Bronchial epithelial cell (primary cell): ENCODE data around the gene NTN3. TPM values are rescaled to one million over a fixed set of nuclear protein-coding genes. Genes with fewer than 3 reads are reported as not detected.

ENCODE experiments used
- DNase-seq: peaks from one replicate; pipeline ENCODE4 v3.0.0-alpha.2; 2010; ENCODE audit warnings: low read depth
- FAIRE-seq: peaks from 2 replicates; lab custom pipeline; 2011; peaks lifted over from hg19 to GRCh38; lab: Jason Lieb, UNC
- H3K27me3 ChIP-seq: 2 replicates; pipeline ENCODE4 v1.5.1; 2011; ENCODE audit warnings: low read length; ENCODE audit not compliant: control insufficient read depth, insufficient read depth
- H3K36me3 ChIP-seq: 2 replicates; pipeline ENCODE4 v1.5.1; 2011; ENCODE audit warnings: low read length; ENCODE audit not compliant: control insufficient read depth, insufficient read depth
- H3K4me3 ChIP-seq: 2 replicates; pipeline ENCODE4 v1.5.1; 2011; ENCODE audit warnings: mild to moderate bottlenecking, low read depth, low read length, control low read depth
- total RNA-seq: library from RNA; depleted of rRNA; stranded (reverse); fragments of >200 nt; gene quantifications from 2 replicates; pipeline ENCODE4 v1.2.1, GENCODE V29; 2014
- TF ChIP-seq, protein P1 (sequence below): IDR thresholded peaks from 2 replicates; pipeline ENCODE4 v1.5.1; 2011; ENCODE audit warnings: mild to moderate bottlenecking, moderate library complexity, low read length, control low read depth, inconsistent platforms; ENCODE audit not compliant: insufficient read depth, severe bottlenecking

The NTN3 gene
- under 0.01 TPM in 1 of 2 replicates, not detected in the other for total RNA-seq

DNA sequence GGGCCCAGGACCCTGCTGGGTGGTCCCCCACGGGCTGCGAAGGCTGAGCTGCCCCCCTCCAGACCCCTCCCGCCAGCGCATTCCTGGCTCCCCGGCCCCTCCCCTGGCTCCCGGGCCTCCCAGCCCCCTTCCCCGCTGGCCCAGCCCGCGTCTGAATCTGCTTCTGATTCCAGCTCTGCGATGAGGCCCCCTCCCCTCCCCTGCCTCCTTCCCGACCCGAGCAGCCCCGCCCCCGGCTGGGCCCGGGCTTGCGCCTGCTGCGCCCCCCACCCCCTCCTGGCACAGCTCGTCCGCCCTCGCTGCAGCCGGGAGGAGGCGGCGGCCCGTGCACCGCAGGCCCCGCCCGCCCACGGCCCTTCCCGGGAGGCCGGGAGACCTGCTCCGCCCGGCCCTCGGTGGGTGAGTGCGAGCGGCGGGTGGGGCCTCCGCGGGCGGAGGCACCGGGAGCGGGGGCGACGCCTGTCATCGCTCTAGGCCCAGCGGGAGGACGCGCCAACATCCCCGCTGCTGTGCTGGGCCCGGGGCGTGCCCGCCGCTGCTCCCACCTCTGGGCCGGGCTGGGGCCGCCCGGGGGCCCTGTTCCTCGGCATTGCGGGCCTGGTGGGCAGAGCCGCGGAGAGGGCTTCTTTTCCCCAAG, at the start of gene NTN3:
Gene NTN3 (plus strand): TSS at position 282 of the 637 bp plus-strand sequence. CDS start 405 bp downstream, outside the sequence.
- DNase-seq (no peak), FAIRE-seq (no peak)
- Histone ChIP-seq H3K4me3 (peak within 1 kb of the TSS; percentile 10), H3K36me3 (no peaks in the 10 kb centered on the region), H3K27me3 (no peaks in the 10 kb centered on the region)
- TF ChIP-seq, protein P1, sequence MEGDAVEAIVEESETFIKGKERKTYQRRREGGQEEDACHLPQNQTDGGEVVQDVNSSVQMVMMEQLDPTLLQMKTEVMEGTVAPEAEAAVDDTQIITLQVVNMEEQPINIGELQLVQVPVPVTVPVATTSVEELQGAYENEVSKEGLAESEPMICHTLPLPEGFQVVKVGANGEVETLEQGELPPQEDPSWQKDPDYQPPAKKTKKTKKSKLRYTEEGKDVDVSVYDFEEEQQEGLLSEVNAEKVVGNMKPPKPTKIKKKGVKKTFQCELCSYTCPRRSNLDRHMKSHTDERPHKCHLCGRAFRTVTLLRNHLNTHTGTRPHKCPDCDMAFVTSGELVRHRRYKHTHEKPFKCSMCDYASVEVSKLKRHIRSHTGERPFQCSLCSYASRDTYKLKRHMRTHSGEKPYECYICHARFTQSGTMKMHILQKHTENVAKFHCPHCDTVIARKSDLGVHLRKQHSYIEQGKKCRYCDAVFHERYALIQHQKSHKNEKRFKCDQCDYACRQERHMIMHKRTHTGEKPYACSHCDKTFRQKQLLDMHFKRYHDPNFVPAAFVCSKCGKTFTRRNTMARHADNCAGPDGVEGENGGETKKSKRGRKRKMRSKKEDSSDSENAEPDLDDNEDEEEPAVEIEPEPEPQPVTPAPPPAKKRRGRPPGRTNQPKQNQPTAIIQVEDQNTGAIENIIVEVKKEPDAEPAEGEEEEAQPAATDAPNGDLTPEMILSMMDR, result no peak

DNA sequence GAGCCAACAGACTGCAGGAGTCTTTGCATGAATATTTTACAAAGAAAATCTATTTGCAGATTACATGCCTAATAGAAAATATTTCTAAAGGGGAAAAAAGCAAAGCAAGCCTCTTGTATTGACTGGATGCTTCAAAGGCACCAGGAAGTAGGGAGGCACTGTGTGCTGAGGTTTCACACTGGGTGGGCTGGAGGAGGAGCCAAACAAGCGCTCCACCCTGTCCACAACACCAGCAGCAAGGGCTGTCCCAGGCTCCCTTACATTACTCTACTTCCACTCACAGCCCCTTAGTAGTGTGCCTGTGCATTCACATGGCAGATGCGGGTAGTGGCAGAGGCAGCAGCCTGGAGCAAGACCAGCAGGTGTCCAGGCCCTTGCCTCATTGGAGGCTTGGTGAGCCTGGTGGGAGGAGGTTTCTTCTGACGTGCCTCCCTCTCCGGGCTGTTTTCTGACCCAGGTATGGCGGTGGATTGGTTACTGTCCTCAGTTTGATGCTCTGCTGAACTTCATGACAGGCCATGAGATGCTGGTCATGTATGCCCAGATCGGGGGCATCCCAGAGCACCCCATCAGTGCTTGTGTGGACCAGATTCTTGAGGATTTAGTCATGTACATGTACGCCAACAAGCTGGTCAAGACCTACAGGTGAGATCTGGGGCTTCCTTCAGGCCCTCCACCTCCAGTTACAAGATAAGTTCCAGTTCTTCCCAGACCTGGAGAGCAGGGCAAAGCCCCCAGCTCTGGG, 48.8 kb upstream of the NTN3 start:
- TF ChIP-seq, protein P1, result no peak
- FAIRE-seq (no peak), DNase-seq (no peak)
- Histone ChIP-seq H3K36me3 (no peaks in the 10 kb centered on the region), H3K27me3 (no peaks in the 10 kb centered on the region), H3K4me3 (no peak overlapping the region)

DNA sequence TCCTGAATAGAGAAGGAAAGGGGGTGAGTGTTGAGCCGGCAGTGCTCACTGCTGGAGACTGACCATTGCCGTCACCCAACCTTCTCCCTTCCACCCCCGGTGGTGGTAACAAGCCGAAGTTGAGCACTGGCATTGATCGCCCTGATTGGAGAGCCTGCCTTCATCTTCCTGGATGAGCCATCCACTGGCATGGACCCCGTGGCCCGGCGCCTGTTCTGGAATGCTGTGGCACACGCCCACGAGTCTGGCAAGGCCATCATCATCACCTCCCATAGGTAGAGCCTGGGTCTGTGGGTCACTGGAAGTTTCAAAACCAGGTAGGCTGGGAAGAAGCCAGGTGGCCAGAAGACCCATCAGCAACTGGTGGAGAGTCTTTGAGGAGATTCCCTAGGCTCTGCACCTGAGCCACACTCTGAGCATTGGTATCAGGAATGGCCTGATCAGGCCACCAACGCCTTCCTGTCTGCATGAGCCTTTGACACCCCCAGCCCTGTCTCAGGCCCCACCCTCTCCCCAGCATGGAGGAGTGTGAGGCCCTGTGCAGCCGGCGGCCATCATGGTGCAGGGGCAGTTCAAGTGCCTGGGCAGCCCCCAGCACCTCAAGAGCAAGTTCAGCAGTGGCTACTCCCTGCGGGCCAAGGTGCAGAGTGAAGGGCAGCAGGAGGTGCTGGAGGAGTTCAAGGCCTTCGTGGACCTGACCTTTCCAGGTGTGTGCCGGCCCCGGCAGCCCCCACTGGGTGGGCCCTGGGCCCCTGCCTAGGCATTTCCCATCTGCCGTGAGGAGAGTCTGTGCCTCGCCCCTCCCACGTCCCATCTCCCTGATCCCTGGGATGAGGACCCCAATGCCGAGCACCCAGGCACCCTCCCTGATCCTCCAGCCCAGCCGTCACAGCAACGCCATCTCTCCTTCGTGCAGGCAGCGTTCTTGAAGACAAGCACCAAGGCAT, 46.8 kb upstream of the NTN3 start:
- no peak for DNase-seq
- FAIRE-seq, result no peak

DNA sequence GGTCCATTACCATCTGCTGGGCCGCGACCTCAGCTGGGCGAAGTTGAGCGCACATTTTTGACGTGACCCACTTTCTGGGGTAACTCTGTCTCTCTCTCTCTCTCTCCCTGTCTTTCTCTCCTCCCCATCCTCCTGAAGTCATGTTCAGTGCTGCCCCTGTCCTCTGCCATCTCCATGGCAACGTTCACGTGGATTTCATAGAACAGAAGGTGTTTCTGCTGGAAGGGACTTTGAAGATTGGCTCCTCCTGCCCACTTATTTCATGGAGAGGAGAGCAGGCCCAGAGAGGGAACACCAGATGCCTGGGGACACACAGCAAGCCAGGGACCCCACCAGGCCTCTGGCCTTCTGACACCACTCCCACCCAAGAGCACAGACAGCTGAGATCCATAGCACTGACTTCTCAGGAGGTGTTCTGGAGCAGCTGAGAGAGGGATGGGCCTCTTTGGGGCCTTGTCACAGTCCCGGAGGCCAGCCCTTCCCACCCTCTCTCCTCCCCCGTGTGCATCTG, 46.0 kb upstream of the NTN3 start:
- Histone ChIP-seq H3K4me3 (no peak overlapping the region), H3K27me3 (no peaks in the 10 kb centered on the region), H3K36me3 (no peaks in the 10 kb centered on the region)
- DNase-seq (no peak), FAIRE-seq (peak; percentile 18)
- TF ChIP-seq, protein P1, result no peak

More for the DNA sequence above, 46.8 kb upstream of the NTN3 start:
- Histone ChIP-seq H3K36me3 (no peaks in the 10 kb centered on the region), H3K4me3 (no peak overlapping the region), H3K27me3 (no peaks in the 10 kb centered on the region)
- TF ChIP-seq, protein P1, result no peak

DNA sequence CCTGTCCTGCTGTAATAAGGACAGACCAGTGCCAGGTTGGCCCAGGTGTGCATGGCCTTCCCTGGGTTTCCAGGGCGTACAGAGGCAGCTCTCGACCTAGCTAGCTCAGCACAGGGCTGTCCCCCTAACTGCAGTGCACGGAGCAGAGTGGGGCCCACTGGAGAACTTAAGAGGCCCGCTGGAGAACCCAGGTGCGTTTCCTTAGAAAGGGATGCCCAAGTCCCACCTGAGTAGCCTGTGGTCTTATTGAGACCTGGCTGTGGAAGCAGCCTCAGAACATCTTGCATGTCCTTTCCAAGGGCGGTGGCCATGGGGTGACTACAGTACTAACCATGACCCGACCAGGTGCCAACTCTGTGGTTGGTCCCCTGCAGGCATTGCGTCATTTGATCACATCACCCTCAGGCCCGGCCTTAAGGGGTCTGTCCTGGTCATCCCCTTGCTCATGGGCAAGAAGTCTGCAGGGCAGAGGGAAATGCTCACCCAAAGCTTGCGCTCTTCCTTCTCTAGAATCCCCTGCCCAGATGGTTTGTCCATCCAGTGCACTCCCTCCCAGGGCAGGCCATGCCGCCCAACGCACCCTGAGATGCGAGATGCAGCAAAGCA, 45.2 kb upstream of the NTN3 start:
- Histone ChIP-seq H3K36me3 (no peaks in the 10 kb centered on the region), H3K4me3 (no peak overlapping the region), H3K27me3 (no peaks in the 10 kb centered on the region)
- no peak for DNase-seq
- TF ChIP-seq, protein P1, result no peak
- no peak for FAIRE-seq
